ENCODE results near the gene LRCH1. TPM values are rescaled to one million over a fixed set of nuclear protein-coding genes. Genes with fewer than 3 reads are reported as not detected.
A peak's percentile ranks its signal among the peaks of the same experiment; 100 is the strongest.

Gene LRCH1
- total RNA-seq, 4 donors from 2014 or later, result 54.3 to 72.2 (median 57.4) TPM

DNA sequence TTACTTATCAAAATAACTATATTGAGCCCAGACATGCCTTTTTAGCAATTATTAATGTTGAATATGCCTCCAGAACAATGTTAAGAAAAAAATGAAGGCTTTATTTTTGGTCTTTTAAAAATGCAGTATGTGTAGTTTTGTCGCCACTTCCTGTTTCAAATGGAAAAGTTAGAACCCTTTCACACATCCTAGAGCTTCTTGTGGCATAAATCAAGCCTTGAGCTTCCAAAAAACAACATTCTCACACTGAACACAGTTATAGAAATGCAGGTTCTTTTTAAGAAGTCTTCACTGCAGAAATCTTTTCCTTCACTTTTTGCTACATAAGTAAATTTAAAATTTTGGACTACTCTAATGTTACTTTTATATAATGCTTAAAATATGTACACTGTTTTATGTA is 135.3 kb downstream of the LRCH1 start:
- no peak overlapping the region for H3K27ac ChIP-seq
- H3K4me3 ChIP-seq, result no peak overlapping the region
- peaks cover 0 to 66% (median 9%) of the 10 kb centered on the region in 3 donors for H3K4me1 ChIP-seq
- H3K27me3 ChIP-seq, result no peaks in the 10 kb centered on the region
- TF ChIP-seq, protein P1, sequence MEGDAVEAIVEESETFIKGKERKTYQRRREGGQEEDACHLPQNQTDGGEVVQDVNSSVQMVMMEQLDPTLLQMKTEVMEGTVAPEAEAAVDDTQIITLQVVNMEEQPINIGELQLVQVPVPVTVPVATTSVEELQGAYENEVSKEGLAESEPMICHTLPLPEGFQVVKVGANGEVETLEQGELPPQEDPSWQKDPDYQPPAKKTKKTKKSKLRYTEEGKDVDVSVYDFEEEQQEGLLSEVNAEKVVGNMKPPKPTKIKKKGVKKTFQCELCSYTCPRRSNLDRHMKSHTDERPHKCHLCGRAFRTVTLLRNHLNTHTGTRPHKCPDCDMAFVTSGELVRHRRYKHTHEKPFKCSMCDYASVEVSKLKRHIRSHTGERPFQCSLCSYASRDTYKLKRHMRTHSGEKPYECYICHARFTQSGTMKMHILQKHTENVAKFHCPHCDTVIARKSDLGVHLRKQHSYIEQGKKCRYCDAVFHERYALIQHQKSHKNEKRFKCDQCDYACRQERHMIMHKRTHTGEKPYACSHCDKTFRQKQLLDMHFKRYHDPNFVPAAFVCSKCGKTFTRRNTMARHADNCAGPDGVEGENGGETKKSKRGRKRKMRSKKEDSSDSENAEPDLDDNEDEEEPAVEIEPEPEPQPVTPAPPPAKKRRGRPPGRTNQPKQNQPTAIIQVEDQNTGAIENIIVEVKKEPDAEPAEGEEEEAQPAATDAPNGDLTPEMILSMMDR (IDR thresholded peaks at IDR 0.05), result no peak
- TF ChIP-seq POLR2A (IDR thresholded peaks at IDR 0.05) (no peak), POLR2AphosphoS5 (IDR thresholded peaks at IDR 0.05) (no peak), EP300 (IDR thresholded peaks at IDR 0.05) (no peak)
- WGBS, 2 donors (ENCODE audit: low coverage in 1 of 2), result 78 to 86% methylated on average over 1 of the region's 1 CpG
- no peaks in the 10 kb centered on the region for H3K9me3 ChIP-seq
- H3K36me3 ChIP-seq, result peaks cover 0 to 28% of the 10 kb centered on the region in 2 donors
- no peak for ATAC-seq

DNA sequence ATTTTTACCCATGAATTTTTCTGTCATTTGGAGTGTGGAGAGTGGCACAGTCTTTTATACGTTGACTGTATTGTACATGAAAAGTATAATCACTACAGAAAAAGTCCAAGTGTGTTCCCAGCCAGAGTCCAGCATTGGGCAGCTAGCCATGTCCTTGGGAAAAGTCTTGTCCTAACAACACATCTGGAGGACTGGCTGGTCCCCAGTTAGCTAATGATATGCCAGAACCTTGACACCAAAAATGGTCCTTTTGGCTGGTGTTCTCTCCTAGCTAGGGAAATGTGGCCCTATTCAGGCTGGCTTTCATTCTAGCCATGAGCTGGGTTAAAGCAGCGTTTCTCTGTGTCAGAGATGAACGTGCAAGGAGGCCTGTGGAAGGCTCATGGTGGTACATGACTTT is 145.0 kb downstream of the LRCH1 start:
- no peak overlapping the region for H3K4me3 ChIP-seq
- WGBS, 2 donors (ENCODE audit: low coverage in 1 of 2), result 11 to 33% methylated on average over 1 of the region's 3 CpGs
- H3K27ac ChIP-seq, result peak overlapping the region; percentile 24 to 70 (median 54)
- TF ChIP-seq, protein P1 (IDR thresholded peaks at IDR 0.05), result no peak
- peak; percentile 82 for TF ChIP-seq POLR2AphosphoS5 (IDR thresholded peaks at IDR 0.05)
- H3K4me1 ChIP-seq, result peaks cover 9 to 36% (median 12%) of the 10 kb centered on the region in 3 donors
- ATAC-seq, result peak; percentile 82
- no peaks in the 10 kb centered on the region for H3K9me3 ChIP-seq
- peaks cover 0 to 79% of the 10 kb centered on the region in 2 donors for H3K36me3 ChIP-seq
- H3K27me3 ChIP-seq, result no peaks in the 10 kb centered on the region

DNA sequence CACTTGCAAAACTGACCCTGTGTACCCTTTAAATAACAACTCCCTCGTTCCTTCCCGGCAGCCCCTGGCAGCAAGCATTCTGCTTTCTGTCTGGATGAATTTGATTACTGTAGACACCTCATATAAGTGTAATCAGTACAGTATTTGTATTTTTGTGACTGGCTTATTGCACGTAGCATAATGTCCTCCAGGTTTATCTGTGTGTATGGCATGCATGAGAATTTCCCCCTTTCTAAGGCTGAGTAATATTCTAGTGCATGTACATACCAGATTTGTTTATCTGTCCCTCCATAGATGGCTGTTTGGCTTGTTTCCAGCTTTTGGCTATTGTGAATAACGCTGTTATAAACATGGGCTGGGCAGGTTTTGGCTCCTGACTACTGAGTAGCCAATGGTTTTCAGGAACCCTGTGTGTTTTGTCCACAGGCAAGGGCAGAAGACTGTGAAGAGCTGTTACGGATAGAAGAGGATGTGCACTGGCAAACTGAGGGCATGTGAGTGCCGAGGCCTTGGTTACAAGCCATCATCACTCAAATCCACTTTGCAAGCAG is 146.0 kb downstream of the LRCH1 start:
- Histone ChIP-seq H3K9me3 (no peaks in the 10 kb centered on the region), H3K36me3 (peaks cover 0 to 73% of the 10 kb centered on the region in 2 donors), H3K27ac (peak overlapping the region; percentile 2 to 70 (median 36)), H3K4me1 (peaks cover 9 to 36% (median 12%) of the 10 kb centered on the region in 3 donors), H3K27me3 (no peaks in the 10 kb centered on the region), H3K4me3 (no peak overlapping the region)
- ATAC-seq, result no peak
- TF ChIP-seq POLR2A (IDR thresholded peaks at IDR 0.05) (no peak), POLR2AphosphoS5 (IDR thresholded peaks at IDR 0.05) (peak; percentile 55)
- TF ChIP-seq, protein P1 (IDR thresholded peaks at IDR 0.05), result no peak
- WGBS, 2 donors (ENCODE audit: low coverage in 1 of 2), result 29 to 36% methylated on average over 4 of the region's 6 CpGs

DNA sequence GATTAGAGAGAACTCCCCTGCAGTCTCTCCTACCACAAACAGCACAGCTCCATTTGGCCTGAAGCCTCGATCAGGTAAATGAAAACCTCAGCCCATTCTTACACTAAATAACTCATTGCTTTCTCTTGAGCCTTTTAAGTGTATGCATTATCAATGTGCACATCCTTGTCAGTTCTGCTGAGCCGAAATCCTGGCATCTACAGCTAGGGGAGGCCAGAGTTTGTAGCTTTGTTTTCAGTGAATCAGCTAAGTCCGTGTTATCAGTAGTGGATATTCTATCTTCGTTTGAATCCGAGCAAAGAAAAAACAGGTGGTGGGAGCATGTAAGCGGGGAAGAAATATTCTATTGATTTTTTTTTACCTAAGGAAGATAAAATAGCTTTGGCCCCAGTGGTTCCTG is 159.6 kb downstream of the LRCH1 start:
- whole genome bisulfite sequencing, 2 donors (ENCODE audit: low coverage in 1 of 2), result 67 to 80% methylated on average over 5 to 6 of the region's 6 CpGs
- H3K36me3 ChIP-seq, result peaks cover 0 to 73% of the 10 kb centered on the region in 2 donors
- no peaks in the 10 kb centered on the region for H3K4me1 ChIP-seq
- ATAC-seq, result no peak
- H3K9me3 ChIP-seq, result no peaks in the 10 kb centered on the region
- no peak overlapping the region for H3K4me3 ChIP-seq
- TF ChIP-seq POLR2AphosphoS5 (IDR thresholded peaks at IDR 0.05) (no peak), POLR2A (IDR thresholded peaks at IDR 0.05) (no peak), EP300 (IDR thresholded peaks at IDR 0.05) (no peak)
- TF ChIP-seq, protein P1 (IDR thresholded peaks at IDR 0.05), result no peak
- no peak overlapping the region for H3K27ac ChIP-seq
- H3K27me3 ChIP-seq, result no peaks in the 10 kb centered on the region

DNA sequence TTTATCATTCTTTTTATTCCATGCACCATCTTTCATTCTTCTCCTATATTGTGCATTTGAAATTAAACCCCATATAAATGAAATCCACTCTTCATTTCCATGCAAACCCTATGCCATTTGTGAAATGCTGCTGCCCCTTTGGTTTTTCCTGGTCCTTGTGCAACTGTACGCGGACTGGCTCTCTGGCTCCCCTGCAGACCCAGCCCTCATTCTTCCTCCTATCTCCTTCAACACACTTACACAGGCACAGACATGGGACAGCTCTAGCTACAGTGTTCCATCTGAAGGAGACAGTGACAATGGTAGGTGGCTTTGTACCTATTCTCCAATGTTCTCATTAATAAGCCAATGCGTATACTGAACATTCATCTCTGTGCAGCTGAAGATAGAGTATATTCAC is 162.4 kb downstream of the LRCH1 start:
- TF ChIP-seq POLR2AphosphoS5 (IDR thresholded peaks at IDR 0.05) (no peak), EP300 (IDR thresholded peaks at IDR 0.05) (no peak), POLR2A (IDR thresholded peaks at IDR 0.05) (no peak)
- TF ChIP-seq, protein P1 (IDR thresholded peaks at IDR 0.05), result no peak
- H3K4me1 ChIP-seq, result no peaks in the 10 kb centered on the region
- no peak for ATAC-seq
- WGBS, 2 donors (ENCODE audit: low coverage in 1 of 2), result 88 to 95% methylated on average over 2 to 3 of the region's 3 CpGs
- no peak overlapping the region for H3K27ac ChIP-seq
- peaks cover 0 to 44% of the 10 kb centered on the region in 2 donors for H3K36me3 ChIP-seq
- no peak overlapping the region for H3K4me3 ChIP-seq
- no peaks in the 10 kb centered on the region for H3K27me3 ChIP-seq
- no peaks in the 10 kb centered on the region for H3K9me3 ChIP-seq
